Suppressor macrophage treated with lipopolysaccharide for 4 hours (primary cell): Measurements from ENCODE around the gene KIF3A.

ENCODE experiments used
- DNase-seq: peaks from one replicate; pipeline ENCODE4 v3.0.0-alpha.2; 2020

Gene KIF3A

DNA sequence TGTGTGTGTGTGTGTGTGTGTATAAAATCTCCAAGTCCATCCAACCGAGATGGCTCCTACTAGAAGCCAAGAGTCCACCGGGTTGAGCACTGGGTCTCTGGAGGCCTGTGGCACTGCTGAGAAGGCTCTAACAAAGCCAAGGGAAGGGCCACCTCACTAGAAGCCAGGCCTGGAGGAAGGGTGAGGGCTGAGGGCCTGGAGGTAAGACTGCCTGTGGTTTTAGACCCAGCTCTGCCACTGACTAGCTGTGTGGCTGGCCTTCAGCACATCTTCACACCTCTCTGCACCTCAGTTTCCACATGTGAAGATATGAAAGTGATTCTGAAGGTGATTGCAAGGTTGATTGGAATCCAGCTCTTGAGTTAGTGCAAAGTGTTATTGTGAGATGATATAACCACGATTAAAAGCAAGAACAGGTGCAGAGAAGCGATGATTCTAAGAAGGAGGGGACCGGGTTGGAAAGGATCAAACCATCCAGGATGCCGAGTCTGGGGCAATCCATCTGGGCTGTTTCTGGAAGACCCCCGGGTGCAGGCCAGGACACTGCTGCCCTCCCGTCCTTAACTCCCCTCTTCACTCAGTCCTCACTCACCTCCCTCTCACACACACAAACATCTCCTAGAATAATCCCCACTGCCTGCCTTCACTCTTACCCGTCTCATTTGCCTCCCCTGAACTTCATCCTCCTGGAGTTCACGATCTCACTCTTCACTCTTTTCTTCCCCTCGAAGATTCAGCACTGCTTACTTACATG lies 61.2 kb downstream of the KIF3A start:
- DNase-seq, result no peak

DNA sequence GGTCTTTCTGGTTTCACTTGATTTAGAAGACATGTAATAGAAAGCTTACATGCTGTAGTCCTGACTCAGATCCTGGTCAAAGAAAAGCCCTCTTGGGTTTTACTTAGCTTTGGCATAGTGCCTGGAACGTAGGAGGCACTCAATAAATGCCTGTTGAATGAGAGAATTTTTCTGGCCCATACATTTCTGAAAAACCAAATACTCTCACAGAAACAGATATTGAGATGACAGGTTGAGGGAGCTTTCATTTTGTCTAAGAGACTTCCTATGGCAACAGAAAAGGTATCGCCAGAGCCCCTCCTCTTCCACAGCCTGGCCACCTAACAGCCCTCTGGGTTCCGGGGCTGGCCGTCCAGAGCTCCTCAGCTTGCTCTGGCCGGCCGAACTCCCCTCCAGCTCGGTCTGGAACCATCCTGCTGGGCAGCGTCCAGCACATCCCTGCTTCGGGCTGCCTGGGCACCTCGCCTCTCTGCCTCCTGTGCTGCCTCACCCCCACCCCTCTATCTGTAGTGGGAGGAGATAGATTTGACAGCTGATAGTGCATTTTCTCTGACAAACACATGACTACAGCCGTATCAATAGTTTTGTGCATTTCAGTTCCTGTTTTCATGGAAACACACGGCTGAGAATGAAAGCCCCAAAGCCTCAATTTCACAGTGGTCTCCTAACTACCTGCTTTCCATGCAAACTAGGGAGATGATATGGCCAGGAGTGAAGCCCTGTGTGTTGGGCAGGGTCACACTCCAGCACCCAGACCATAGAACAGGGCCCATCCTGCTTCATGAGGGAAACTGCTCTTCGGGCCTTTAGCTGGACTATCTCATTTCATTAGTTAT lies 62.5 kb downstream of the KIF3A start:
- no peak for DNase-seq

DNA sequence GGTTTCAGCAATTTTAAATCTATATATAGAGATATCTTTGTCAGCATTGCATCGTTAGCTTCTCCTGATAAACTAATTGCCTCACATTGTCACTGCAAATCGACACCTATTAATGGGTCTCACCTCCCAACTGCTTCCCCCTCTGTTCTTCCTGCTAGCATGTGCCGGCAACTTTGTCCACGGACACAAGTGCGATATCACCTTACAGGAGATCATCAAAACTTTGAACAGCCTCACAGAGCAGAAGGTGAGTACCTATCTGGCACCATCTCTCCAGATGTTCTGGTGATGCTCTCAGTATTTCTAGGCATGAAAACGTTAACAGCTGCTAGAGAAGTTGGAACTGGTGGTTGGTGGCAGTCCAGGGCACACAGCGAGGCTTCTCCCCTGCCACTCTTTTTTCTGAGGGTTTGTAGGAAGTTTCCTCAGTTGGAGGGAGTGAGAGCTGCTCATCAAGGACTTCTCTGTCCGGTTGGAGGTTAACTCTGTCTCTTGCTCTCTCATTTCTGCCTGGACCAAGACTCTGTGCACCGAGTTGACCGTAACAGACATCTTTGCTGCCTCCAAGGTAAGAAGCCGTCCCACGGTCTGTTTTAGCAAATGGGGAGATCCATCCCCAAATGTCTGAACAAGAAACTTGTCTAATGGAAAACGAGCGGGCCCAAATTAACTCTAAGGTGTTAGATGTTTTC lies 63.3 kb downstream of the KIF3A start, which contains the start of gene IL4:
Gene IL4 (plus strand): TSS at position 51 of the 692 bp plus-strand sequence. CDS start 62 bp downstream, at position 113.
- no peak for DNase-seq

DNA sequence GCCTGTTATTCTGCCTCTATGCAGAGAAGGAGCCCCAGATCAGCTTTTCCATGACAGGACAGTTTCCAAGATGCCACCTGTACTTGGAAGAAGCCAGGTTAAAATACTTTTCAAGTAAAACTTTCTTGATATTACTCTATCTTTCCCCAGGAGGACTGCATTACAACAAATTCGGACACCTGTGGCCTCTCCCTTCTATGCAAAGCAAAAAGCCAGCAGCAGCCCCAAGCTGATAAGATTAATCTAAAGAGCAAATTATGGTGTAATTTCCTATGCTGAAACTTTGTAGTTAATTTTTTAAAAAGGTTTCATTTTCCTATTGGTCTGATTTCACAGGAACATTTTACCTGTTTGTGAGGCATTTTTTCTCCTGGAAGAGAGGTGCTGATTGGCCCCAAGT lies 63.9 kb downstream of the KIF3A start:
- DNase-seq, result no peak

DNA sequence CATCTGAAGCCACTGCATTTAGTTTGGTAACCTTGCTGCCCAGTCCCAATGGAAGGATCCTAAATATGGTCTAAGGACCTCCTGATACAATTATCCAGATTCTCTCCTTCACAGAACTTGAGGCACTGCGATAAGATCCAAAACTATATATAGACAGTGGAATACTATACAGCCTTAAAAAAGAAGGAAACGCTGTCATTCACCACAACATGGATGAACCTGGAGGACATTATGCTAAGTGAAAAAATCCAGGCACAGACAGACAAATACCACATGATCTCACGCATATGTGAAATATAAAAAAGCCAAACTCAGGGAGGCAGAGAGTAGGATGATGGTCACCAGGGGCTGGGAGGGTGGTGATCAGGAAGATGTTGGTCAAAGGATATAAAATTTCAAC lies 66.3 kb downstream of the KIF3A start:
- no peak for DNase-seq

DNA sequence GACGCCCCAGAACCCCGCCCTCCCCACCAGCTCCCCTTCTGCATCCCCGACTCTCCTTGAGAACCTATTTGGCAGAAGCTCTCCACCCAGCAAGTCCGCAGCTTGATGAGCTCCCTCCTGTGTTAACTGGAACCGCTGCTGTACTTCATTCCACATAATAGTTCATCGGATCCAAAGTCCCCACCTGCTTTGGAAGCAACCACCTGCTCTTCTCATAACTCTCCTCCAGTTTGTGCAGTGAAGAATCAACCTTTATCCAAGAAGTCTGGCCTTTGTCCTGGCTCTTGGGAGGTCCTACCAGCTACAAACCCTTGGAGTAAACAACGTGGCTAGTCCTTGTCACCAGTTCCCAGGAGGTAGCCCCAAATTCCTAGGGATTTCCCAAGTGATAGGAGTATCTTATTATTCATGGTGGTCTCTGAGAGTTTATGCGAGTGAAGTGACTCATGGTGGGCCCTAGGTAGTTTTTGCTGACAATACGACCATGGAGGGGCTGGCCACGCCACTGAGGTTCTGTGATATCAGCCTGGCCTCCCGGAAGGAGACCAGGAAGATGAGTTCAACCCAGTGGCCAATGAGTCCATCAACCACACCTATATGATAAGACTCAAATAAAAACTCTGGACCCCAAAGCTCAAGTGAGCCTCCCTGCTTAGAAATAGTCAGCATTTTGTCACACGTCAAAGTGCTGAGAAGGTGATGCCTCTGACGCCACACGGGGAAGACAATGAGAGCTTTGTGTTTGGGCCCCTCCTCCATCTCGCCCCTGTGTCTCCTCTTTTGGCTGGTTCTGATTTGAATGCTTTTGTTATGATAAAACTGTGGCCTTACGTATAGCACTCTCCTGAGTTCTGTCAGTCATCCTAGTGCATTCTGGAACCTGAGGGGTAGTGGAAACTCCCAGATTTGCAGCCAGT lies 67.1 kb downstream of the KIF3A start:
- DNase-seq, result no peak

DNA sequence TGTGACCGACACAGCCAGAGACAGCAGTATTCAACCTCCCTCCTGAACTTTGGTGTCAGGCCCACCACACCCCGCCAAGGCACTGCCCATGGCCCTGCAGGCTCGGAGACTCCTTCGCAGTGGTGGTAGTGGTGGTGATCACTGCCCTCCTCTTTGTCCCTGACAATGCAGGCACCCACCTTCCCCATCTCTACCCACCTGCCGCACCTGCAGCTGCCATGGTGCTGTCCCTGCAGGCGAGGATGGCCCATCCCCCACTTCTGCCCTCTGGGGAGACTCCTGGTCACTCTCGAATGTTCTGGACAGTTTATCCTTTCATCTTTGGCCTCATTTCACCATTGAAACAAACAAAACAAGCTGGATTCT lies 67.9 kb downstream of the KIF3A start:
- no peak for DNase-seq

DNA sequence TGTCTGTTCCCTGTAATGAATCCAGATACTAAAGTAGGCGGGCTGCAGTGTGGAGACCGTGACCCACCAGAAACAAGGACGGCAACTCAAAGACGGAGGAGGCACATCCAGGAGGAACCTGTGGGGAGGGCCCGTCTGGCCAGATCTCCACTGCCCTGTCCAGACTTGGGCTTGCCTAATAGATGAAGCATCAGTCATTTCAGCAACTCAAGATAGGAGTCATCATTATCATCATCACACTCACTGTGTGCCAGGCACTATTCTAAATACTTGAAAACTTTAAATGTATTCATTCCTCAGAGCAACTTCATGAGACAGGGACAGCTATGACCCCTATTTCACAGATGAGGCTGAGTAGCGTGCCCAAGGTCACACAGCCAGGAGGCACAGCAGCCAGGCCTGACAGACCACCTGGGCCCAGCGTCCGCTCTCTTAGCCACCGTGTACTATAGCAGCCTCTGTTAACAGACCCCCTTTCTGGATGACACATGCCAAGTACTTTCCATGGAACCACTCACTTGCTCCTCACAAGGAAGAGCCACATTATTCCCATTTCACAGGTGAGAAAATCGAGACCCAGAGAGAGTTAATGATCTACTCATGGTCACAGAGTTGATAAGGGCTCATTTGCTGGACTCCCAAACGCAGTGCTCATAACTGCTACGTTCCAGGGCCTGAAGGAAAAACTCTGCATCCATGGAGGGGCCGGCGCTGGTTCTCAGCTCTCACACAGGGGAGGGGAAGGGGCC lies 68.5 kb downstream of the KIF3A start:
- DNase-seq, result no peak

DNA sequence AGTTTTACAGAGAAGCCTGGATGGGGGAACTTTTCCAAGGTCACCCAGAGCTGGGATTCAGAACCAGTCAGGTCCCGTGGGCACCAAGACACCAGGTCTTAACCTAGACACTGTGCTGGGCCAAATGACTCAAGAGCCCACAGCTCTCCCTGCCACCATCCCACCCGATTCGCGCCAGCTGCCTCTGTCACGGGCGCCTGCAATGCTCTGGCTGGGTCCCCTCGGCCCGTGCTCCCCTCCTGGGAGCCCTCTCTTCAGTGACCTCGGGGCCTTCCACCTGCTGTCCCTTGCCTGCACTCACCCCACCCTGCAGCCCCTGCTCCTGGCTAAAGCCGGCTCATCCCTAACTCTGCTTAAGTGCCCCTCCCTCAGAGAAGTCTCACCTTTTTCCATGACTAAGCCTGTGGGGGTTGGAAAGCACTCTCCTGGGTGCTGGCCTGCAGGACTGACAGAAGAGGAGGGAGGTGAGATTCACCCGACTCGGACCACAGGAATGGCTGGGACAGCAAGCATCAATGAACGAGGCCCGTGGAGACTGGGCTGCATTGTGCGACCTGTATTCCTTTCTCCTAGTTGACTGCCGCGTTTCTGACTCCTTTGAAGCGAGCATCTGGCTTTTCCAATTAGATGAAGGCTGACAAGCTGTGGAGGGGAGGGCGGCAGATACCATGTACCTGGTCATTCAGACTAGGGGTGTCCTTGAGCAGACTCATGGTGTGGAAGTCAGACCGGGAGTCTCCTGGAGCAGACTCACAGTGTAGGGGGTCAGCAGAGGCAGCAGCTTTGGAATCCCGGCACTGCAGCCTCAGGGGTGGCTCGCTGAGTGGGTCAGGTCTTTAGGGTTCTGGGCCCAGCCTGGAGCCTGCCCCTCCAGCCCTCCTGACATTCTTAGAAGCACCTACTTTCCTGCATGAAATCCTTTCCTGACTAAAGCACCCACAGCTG lies 69.3 kb downstream of the KIF3A start:
- no peak for DNase-seq

DNA sequence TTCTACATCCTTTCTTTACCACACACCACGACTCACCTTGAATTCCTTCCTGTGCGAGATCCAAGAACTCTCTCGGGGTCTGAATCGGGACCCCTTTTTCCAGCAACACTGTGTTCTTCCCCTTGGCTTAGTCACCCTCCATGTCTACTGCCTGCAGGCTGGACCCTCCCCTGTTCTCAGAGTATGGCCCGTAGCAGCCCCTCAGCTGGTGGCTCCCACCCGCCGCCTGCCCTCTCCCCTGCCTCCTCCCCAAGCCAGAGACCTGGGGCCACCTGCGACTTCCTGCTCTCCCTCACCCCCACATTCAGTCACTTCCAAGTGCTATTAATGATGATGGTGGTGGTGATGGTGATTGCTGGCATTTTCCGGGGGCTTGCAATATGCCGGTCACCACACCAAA lies 70.0 kb downstream of the KIF3A start:
- DNase-seq, result no peak

DNA sequence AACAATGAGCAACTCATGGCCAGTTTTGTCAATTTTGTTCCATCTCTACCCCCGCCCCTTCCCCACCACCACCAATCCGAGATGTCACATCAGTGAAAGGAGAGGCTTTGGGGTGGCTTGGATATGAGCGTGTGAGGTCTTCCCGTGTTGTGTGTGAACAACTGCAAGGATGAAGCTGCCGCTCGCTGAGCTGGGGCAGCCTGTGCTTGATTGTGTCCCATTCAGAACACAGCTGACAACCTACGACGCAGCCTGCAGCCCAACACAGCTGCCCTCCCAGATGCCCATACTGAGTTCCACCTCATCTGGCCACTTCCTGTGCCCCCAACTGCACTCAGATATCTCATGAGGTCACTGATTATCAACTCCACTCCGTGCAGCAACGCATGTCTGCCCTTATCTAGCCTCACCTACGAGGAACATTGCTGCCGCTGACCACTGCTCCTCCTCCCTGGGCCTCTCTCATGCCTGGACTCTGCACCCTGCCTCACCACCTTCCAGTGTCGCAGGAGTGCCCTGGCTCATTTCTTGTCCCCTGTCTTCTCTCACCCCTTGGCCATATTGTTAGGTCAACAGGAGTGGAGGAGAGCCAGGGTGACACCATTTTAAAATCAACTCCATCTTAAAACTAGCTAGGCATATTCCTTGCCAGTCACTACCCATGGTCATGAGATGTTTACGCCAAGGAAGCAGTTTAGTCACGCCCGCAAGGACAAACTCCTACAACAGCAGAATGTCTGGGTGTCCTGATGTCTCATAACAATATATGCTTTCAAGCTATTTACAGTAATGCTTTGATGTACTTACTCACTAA lies 70.8 kb downstream of the KIF3A start:
- no peak for DNase-seq

DNA sequence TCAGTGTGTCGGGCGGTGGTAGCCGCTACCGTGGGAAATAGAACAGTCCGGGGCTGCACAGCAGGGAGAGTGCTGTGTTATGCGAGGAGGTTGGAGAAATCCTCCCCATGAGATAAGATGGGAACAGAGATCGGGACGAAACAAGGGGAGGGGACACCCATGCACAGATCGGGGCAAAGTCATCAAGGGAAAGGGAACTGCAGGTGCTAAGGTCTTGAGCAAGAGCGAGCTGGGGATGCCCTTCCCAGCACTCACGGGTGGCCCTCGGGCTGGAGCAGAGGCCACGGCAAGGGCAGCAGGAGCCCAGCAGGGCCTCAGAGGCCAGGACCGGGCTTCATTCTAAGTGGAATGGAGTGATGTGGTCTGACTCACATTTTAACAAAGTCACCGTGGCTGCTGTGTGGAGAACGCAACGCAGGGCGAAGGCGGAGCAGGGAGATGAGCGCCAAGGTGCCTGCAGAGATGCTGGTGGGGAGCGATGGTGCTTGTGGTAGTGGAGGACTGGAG lies 71.7 kb downstream of the KIF3A start:
- no peak for DNase-seq

DNA sequence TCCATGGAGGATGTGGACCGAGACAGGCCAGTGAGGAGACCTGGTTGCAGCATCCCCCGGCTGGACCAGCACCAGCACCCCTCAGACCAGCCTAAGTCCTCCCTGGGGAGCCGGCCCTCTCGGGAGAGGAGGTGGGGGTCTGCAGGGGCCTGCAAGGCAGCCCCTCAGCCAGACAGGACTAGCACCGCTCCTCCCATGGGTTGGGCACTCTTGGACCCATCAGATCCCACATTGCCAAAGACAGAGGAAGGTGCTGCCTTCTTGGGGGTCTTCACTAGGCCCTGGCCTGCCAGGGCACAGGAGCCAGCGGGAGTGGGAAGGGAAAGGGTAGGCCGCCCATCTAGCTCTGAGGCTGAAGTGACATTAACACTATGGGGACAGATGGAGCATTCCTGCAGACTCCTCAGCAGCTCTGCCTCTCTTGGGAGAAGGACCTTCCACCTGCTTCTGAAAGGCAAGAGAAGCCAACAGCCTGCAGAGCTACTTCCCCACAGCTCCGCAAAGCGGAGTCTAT lies 72.6 kb downstream of the KIF3A start:
- no peak for DNase-seq

DNA sequence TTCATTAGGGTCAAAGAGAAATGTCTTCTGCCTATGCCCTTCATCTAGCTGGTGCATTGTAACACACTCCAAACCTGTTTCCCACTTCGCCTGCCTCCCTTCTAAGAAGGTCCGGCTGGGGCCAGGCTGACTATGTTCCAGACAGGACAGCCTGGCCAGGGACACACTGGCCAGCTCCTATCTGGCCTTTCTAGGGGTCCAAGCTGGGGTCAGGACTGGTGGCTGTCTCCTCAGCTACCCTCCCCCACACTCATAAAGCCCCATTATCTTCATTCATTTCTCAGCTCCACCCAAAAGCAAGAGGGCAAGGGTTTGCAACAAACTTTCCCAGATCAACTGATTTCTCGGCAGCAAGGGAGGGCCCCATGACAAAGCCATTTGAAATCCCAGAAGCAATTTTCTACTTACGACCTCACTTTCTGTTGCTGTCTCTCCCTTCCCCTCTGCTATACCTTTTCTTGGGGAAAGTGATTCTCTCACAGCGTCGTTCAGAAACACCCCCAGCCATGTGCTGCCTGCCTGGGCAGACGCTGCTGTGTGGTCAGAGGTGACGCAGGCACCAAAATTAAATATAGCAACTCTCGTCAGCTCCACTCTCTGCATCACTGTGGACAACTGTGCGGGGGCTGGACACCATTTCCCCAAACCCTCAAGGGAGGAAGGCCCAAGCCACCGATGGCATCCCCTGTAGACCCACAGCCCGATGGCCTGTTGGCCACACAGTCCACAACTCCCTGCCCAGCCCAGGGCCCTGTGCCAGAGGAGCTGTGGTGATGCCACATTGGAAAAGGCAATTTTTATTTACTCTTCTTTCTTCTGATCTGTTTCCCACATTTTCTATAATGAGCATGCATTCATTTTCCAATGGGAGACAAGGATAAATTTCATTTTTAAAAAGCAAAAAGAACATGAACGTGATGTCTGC lies 73.3 kb downstream of the KIF3A start:
- DNase-seq, result no peak

DNA sequence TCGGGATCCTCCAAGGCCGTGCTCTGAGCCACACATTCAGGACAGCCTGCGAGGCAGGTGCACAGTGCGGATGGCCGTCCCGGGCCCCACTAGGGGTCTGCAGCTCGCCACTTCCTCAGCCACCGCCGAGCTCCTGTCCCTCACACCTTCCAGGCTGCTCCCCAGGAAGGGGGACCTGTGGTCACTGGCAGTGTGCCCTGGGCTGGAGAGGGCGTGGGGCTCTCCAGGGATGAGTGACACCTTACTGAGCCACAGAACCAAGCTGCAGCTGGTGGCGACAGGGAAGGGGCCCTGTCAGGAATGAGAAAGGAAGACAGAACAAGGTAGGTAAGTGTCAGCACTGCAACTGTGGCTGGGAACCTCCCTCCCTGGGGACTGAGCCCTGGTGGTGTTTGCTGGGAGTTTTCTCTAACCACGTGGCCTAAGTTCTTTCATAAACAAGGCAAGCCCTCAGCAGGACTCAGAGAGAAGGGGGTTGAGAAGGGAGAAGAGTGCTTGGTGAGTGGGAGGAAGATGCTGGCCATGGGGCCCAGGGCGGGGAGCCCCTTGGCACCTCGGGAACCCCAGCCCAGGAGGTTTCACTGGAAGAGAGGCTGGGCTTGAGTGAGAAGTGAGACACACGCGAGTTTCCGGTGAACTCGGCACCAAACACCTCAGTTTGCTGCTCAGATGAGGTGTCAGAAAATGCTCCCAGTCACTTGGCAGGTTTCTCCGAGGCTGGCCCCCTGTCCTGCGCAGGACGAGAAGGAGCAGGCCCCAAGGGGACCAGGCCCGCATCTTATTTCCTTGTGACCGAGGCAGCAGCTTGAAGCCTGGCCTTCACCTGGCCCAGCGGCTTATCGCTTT lies 74.2 kb downstream of the KIF3A start:
- DNase-seq, result no peak

DNA sequence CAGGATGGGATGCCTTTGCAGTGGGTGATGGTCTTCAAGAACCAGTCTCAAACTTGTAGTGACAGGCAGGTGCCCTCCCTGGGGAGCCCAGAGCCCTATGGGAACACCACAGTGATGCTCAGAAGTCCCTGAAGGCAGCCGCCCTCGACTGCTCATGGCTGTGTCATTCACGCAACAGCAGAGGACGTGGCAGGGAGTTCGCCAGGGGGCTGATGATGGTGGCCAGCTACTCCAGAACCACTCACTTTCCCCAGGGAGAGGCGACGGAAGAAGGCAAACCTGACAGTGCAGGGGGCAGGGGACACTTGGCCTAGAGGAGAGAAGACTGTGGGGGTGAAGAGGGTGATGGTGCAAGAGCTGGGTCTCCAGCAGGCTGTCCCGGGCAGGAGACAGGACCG lies 75.3 kb downstream of the KIF3A start:
- DNase-seq, result no peak
